Measurements from ENCODE around the gene SLC35E1.
A peak's percentile ranks its signal among the peaks of the same experiment; 100 is the strongest.

SLC35E1 gene

GRCh38 chr19:16596399-16596798 is 24.2 kb upstream of the SLC35E1 start:
- DNase-seq = no peak

GRCh38 chr19:16595097-16595496 is 22.9 kb upstream of the SLC35E1 start:
- DNase-seq = no peak

- DNase-seq = no peak
Observed at GRCh38 chr19:16594681-16595091, 22.5 kb upstream of the SLC35E1 start.

GRCh38 chr19:16594131-16594586 is 21.9 kb upstream of the SLC35E1 start:
- DNase-seq = no peak

- DNase-seq = no peak
Observed at GRCh38 chr19:16593181-16593580, 21.0 kb upstream of the SLC35E1 start.

GRCh38 chr19:16591803-16592556 is 19.8 kb upstream of the SLC35E1 start:
- DNase-seq = peak; percentile 5

DNA sequence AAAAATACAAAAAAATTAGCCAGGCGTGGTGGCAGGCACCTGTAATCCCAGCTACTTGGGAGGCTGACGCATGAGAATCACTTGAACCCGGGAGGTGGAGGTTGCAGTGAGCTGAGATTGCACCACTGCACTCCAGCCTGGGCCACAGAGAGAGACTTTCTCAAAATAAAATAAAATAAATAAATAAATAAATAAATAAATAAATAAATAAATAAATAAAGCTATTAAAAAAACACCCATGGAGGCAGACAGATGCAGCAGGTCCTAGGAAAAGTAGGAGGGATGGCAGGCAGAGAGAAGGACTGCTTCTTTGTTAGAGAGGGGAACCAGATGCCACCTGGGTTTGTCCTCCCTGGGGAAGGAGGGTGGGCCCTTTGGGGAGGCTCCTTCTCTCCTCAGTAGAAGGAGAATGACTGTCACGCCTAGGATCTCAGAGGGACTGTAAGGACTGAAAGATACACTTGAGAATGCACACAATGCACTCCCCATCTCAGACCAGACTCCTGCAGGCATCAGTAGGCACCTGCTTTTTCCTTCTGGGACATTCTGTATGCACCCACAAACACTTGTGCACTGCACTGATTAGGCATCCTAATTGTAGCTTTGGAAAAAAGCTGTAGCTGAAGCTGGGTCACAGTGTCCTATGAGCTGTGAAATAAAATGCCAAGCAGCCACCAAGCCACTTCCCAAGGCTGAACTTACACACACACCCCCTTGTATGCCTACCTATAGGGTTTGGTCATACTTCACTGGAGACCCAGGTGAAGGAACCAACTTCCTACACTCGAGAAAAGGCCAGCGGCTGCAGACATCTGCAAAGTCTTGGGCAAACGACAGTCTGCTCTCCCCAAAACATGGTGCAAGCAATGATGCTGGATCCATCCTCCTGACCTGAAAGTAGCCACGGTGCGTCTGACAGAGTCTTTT is 18.9 kb upstream of the SLC35E1 start:
- DNase-seq = no peak

DNA sequence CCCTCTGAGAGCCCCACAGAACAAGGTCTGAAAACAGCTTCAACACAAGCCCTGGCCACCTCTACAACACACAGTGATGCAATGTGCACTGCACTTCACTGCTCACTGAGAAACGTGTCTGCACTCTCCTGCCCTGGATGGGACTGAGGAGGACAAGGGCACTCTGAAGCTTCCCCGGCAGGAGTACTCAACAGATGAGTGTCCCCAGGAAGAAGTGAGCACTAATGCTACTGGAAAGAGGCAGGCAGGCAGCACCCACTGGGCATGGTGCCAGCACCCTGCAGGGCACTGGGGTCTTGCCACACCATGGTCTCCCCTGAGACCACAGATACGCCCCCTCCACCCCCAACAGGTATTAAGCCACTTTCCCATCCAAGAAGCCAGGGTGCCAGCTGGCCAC is 17.7 kb upstream of the SLC35E1 start:
- DNase-seq = no peak

DNA sequence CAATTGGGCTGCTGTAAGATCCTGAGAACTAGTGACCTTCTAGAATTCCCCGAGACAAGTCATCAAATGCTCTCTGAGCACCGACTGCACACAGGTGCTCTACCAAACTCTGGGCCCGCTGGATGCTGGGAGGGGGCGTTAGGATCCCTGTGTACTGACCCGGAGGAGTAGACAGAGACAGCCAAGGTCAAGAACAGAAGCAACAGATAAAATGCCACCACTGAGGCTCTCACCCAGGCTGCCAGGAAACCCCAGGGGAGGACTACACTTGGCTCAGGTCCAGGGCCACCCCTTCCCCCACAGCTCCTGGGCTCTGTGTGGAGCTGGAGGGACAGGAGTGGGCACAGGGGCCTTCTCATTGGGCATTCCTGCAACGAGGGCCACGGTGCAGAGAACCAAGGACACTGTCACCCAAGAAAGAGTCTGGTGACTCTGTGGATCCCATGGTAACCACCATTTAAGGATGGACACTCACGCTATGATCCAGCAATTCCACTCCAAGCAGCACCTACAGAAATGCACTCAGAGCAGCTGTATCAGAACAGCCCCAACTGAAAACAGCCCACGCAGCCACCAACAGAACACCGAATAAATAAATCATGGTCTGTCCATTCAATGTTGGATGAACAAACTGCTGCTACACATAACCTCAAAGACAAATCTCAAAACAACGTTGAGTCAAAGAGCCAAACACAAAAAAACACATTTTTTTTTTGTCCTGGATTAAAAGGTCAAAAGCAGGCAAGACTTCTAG is 16.8 kb upstream of the SLC35E1 start:
- DNase-seq = no peak

DNA sequence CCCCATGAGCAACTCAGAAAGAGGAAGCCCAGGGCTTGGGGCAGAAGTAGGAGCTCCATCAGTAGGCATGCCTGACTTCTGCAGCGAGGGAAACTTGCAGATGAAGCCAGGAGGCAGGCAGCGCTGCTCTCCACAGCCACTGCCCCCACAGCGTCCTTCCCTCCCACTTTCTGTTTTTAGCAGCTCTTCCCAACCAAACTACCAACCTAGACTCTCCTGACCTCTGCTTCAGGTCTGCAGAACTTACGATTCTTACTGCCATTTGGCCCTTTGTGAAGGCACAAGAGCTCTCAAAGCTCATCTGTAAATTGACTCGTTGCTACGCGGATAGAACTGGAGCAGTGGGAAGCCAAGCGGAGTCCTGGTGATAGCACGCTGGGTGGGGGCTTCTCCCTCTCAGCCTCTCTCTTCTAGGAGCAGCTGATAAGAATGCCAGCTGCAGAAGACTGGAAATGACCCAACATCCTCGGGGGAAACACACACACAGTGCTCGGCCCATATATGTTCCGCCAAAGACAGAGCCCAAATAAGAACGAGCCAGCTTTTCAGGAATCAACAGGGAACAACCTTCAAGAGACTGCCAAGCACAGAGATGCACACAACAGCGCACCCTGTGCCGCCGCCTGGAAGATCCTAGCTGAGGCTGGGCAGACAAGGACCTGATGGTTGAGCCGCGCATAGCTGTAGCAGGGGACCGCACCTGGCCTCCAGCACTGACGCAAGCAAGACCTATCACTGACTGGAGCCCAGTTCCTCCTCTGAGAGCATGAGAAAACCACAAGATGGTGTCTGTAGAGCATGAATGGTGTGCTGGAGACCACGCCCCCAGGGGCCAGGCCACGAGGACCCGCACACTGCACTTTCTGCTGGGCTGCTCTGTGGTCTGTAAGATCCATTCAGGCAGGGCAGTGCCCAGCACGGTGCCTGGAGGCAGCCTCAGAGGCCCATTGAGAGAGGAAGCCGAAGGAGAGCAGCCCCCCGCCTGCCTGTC is 15.9 kb upstream of the SLC35E1 start:
- peak; percentile 55 for DNase-seq

DNA sequence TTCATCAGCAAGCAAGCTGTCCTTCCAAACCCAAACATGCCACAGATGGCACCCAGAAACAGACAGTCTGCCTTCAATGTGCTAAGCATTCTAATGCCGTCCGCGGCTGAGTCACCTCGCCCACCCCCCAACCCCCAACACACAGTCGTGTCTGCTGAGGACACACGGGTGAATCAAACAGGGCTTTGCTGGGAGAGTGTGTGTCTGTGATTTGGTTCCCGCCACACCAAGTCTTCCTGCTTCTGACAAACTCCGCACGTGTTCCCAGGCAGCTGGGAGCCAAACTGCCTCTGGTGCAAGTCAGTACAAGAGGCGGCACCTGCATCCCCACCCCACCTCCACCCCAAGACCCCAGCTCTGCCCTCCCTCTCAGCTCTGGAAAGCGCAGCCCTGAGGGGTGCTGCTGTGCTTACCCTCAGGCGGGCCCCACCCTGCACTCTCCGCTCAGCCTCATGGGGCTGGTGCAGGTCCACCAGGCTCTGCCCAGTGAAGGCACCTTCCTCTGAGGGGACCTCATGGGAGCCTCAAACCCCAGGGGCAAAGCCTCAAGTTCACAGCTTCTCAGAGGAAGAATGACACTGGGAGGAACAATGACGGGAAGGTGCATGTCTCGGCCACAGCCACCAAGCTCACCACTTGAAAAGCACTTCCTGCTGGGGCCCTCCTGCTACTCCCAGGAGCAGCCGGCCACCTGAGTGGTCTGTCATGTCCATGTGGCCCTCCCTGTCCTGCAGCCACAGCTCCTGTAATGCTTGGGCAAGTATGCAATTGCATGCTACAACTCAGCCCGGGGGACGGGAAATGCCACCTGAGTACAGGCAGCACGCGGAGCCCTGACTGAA is 15.0 kb upstream of the SLC35E1 start:
- no peak for DNase-seq

DNA sequence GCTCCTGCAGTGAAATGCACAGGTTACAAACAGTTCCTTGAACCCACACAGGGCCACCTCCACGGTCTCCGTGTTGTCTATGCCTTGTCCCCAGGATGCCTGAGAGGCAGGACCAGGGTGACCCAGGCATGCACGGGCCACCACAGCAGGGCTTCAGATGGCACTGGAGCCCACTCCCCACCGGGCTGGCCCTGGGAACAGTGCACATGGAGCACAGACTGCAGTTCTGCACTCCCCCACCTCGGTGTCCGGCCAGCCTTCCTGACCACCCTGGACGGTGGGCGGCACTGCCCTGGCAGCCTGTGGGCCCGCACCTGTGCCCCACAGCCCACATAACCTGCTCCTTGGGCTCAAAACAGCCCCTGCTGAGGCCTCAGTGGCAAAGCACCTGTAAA is 14.3 kb upstream of the SLC35E1 start:
- DNase-seq = no peak

DNA sequence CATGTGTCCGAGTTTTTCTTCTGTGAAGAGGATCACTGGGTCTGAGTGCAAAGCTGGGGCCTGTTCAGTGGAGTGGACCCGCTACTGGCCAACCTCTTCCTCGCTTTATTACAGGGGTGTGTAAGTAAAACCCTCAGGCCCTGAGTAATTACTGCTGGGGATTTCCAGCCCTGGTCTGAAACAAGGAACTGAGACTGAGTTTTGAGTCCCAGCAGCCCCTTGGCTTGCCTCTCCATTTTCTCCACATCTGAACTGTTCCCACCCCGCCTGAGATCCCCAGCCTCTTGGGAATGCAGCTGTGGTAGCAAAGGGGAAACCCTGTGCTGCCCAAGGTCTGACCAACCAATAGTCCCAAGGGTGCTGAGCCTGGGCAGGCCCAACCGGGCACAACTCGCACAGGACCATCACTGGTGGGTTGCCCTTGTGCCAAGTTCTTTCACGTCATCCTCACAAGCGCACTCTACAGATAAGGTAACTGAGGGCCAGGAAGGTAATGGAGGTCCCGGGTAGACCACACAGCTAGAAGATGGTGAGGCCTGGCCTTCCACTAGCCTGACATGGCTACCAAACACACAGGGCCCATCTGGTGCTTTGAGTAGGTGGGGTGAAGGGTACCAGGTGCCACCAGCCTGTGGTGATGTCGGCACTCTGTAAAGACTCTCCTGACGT is 13.7 kb upstream of the SLC35E1 start:
- no peak for DNase-seq

GRCh38 chr19:16585094-16585801 is 13.0 kb upstream of the SLC35E1 start:
- DNase-seq = no peak

- DNase-seq = peak; percentile 87
Observed at GRCh38 chr19:16584248-16585093, 12.3 kb upstream of the SLC35E1 start.

GRCh38 chr19:16582486-16583261 is 10.5 kb upstream of the SLC35E1 start:
- DNase-seq = no peak

DNA sequence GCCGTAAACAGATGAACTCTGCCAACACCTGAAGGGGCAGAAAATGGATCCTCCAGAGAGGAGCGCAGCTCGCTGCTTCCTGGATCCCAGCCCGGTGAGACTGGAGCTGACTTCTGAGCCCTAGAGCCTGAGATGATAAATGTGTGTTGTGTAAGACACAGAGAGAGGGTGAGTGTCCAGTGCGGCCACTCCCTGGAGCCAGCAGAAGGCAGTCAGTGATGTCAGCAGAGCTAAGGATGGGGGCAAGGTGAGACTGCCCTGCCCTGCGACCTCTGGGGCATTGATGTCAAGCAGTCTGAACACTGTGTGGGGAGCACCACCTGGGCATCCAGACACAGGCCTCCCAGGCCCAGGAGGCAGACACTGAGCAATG is 9.7 kb upstream of the SLC35E1 start:
- DNase-seq = no peak

All from DMS53 (cell line).